Measurements from ENCODE around the gene LIM2. TPM values are rescaled to one million over a fixed set of nuclear protein-coding genes. Genes with fewer than 3 reads are reported as not detected.

LIM2 gene
- total and polyA plus RNA-seq, 9 of the 15 experiments (the other 6 are each of a cell fraction or from before 2014, with no cell fraction given): 0.07 to 0.45 (median 0.18) TPM; not detected in 4

DNA sequence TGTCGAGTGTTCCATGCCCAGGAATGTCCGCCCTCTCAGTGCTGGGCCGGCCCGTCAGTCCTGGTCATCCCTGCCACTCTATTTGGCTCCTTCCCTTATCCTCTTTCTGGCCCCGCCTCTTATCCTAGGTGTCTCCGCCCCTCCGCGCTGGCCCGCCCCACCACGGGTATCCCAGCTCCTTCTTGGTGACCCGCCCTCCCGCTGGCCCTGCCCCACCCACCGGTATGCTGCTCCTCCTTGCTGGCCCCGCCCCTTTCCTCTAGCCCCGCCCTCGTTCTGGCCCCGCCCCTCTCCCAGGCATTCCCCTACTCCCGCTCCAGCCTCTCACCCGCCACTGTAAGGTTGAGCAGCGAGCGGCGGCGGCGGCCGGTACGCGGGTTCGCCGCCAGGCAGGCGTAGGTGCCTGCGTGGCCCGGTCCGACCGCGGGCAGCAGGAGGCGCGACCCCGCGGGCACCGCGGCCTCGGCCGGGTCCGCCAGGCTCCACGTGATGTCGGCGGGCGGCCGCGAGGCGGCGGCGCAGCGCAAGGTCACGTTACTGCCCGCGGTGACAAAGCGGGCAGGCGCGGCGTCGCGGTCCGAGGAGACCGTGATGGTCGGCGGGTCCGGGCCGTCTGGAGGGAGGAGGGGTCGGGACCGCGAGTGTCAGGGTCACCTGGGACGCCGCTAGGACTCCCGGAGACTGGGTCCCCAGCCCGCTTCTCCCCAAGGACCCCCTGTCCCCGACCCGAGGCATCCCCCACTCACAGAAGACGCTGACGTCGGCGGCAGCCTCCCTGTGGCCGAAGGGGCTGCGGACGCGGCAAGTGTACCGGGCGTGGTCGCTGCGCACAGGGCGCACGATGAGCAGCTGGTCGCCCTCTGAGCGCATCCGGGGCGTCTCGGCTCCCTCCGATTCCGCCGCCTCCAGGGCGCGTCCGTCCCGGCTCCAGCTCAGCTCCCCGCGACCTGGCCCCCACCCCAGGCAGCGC is 47.8 kb downstream of the LIM2 start (continued):
- TF ChIP-seq, protein P1, sequence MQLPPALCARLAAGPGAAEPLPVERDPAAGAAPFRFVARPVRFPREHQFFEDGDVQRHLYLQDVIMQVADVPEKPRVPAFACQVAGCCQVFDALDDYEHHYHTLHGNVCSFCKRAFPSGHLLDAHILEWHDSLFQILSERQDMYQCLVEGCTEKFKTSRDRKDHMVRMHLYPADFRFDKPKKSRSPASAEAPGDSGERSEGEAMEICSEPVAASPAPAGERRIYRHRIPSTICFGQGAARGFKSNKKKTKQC (CRISPR knock-in tag; IDR thresholded peaks at IDR 0.05): peak; percentile 96
- TF ChIP-seq, protein P2, sequence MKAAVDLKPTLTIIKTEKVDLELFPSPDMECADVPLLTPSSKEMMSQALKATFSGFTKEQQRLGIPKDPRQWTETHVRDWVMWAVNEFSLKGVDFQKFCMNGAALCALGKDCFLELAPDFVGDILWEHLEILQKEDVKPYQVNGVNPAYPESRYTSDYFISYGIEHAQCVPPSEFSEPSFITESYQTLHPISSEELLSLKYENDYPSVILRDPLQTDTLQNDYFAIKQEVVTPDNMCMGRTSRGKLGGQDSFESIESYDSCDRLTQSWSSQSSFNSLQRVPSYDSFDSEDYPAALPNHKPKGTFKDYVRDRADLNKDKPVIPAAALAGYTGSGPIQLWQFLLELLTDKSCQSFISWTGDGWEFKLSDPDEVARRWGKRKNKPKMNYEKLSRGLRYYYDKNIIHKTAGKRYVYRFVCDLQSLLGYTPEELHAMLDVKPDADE (conservative IDR thresholded peaks at IDR 0.05; ENCODE audit: control insufficient read depth, low read depth, low read length): no peak; the same call in 1 of the 2 replicates
- TF ChIP-seq ZC3H11A (IDR thresholded peaks at IDR 0.05; ENCODE audit: low read depth, low read length) (no peak), TAF7 (tag; IDR thresholded peaks at IDR 0.05) (no peak), NCOA4 (IDR thresholded peaks at IDR 0.05; ENCODE audit: partially characterized antibody) (no peak), STAT5A (IDR thresholded peaks at IDR 0.05; ENCODE audit: borderline replicate concordance, low read length) (no peak), NR2C1 (IDR thresholded peaks at IDR 0.05) (no peak), NR2C1 (tag; IDR thresholded peaks at IDR 0.05) (0 out of 2 replicates have a peak, but pooled peaks have one; percentile 7), ZFP36 (IDR thresholded peaks at IDR 0.05; ENCODE audit: low read depth, low read length, partially characterized antibody) (peak; percentile 32), NFRKB (IDR thresholded peaks at IDR 0.05; ENCODE audit: low read depth) (peak; percentile 52; the same call in 1 of the 2 replicates), ASH1L (IDR thresholded peaks at IDR 0.05; ENCODE audit: borderline replicate concordance, low read depth, partially characterized antibody) (no peak), NFATC3 (IDR thresholded peaks at IDR 0.05) (no peak), TAF9B (IDR thresholded peaks at IDR 0.05; ENCODE audit: partially characterized antibody) (no peak), SMAD2 (IDR thresholded peaks at IDR 0.05; ENCODE audit: low read depth, low read length) (no peak), HDAC6 (IDR thresholded peaks at IDR 0.05; ENCODE audit: low read depth, low read length) (no peak), SNRNP70 (optimal IDR thresholded peaks at IDR 0.05; ENCODE audit: low read depth, low read length) (no peak), U2AF2 (optimal IDR thresholded peaks at IDR 0.05; ENCODE audit: low read depth, low read length) (no peak), CTBP1 (IDR thresholded peaks at IDR 0.05; ENCODE audit: borderline replicate concordance) (peak; percentile 86), HIVEP1 (CRISPR knock-in tag; IDR thresholded peaks at IDR 0.05) (no peak), DNMT1 (IDR thresholded peaks at IDR 0.05) (no peak), ZEB2 (IDR thresholded peaks at IDR 0.05) (no peak; the same call in 1 of the 2 replicates)
- TF ChIP-seq, protein P3, sequence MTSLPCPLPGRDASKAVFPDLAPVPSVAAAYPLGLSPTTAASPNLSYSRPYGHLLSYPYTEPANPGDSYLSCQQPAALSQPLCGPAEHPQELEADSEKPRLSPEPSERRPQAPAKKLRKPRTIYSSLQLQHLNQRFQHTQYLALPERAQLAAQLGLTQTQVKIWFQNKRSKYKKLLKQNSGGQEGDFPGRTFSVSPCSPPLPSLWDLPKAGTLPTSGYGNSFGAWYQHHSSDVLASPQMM (CRISPR knock-in tag; IDR thresholded peaks at IDR 0.05): no peak
- TF ChIP-seq, protein P4, sequence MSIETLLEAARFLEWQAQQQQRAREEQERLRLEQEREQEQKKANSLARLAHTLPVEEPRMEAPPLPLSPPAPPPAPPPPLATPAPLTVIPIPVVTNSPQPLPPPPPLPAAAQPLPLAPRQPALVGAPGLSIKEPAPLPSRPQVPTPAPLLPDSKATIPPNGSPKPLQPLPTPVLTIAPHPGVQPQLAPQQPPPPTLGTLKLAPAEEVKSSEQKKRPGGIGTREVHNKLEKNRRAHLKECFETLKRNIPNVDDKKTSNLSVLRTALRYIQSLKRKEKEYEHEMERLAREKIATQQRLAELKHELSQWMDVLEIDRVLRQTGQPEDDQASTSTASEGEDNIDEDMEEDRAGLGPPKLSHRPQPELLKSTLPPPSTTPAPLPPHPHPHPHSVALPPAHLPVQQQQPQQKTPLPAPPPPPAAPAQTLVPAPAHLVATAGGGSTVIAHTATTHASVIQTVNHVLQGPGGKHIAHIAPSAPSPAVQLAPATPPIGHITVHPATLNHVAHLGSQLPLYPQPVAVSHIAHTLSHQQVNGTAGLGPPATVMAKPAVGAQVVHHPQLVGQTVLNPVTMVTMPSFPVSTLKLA (conservative IDR thresholded peaks at IDR 0.05): peak in 1 of 2 experiments; percentile 78; a peak in 1 of 4 replicates
- TF ChIP-seq, protein P5, sequence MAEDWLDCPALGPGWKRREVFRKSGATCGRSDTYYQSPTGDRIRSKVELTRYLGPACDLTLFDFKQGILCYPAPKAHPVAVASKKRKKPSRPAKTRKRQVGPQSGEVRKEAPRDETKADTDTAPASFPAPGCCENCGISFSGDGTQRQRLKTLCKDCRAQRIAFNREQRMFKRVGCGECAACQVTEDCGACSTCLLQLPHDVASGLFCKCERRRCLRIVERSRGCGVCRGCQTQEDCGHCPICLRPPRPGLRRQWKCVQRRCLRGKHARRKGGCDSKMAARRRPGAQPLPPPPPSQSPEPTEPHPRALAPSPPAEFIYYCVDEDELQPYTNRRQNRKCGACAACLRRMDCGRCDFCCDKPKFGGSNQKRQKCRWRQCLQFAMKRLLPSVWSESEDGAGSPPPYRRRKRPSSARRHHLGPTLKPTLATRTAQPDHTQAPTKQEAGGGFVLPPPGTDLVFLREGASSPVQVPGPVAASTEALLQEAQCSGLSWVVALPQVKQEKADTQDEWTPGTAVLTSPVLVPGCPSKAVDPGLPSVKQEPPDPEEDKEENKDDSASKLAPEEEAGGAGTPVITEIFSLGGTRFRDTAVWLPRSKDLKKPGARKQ (CRISPR knock-in tag; IDR thresholded peaks at IDR 0.05): no peak
